OCI-LY7 (cell line): ENCODE data around the gene PTPRM. TPM values are rescaled to one million over a fixed set of nuclear protein-coding genes. Genes with fewer than 3 reads are reported as not detected.

Source experiments
- BruUV-seq: library from RNA; stranded (reverse); fragments of 400-500 nt; replicated peaks from 2 replicates; lab custom pipeline; 2021; lab: Mats Ljungman, UMichigan
- CTCF ChIA-PET: fragments of 300-600 bp; sonication (Branson Sonifier 250); formaldehyde crosslinking; loops from one replicate; lab custom pipeline; 2022; ENCODE audit warnings: antibody characterized with exemption; ENCODE audit not compliant: unreplicated experiment; lab: Charles Lee
- POLR2A ChIA-PET: fragments of 300-600 bp; sonication (Branson Sonifier 250); formaldehyde crosslinking; loops from one replicate; lab custom pipeline; 2022; ENCODE audit warnings: antibody characterized with exemption; lab: Charles Lee
- DNase-seq: peaks from one replicate; pipeline ENCODE4 v3.0.0-alpha.2; 2015; ENCODE audit warnings: low spot score
- H2AFZ ChIP-seq: fragments of 200-600 bp; sonication (generic), shearing (Covaris generic); 2 replicates; pipeline ENCODE4 v1.6.1; 2014; ENCODE audit warnings: mild to moderate bottlenecking, antibody characterized with exemption, low read length, moderate library complexity
- H3K27ac ChIP-seq: fragments of 200-600 bp; sonication (generic); 2 replicates; pipeline ENCODE4 v1.5.1; 2014; ENCODE audit warnings: mixed run types, low read depth, mild to moderate bottlenecking, moderate library complexity, low read length, inconsistent platforms; ENCODE audit not compliant: poor library complexity, severe bottlenecking
- H3K36me3 ChIP-seq: fragments of 200-600 bp; sonication (generic); 2 replicates; pipeline ENCODE4 v1.6.1; 2014; ENCODE audit warnings: mild to moderate bottlenecking, antibody characterized with exemption, low read length, moderate library complexity, mixed read lengths; ENCODE audit not compliant: insufficient read depth
- H3K4me1 ChIP-seq: fragments of 200-600 bp; sonication (generic); 2 replicates; pipeline ENCODE4 v1.5.1; 2014; ENCODE audit warnings: mild to moderate bottlenecking, low read length; ENCODE audit not compliant: insufficient read depth, poor library complexity, severe bottlenecking
- H3K4me2 ChIP-seq: fragments of 200-600 bp; sonication (generic); 2 replicates; pipeline ENCODE4 v1.6.1; 2014; ENCODE audit warnings: mild to moderate bottlenecking, low read length
- H3K4me3 ChIP-seq: fragments of 200-600 bp; sonication (generic); 2 replicates; pipeline ENCODE4 v1.5.1; 2014; ENCODE audit warnings: mild to moderate bottlenecking, low read depth, low read length; ENCODE audit not compliant: poor library complexity, severe bottlenecking
- H3K79me2 ChIP-seq: fragments of 200-600 bp; sonication (generic); 2 replicates; pipeline ENCODE4 v1.6.1; 2016; ENCODE audit warnings: low read depth, mild to moderate bottlenecking, low read length, moderate library complexity, mixed read lengths; ENCODE audit not compliant: insufficient read depth
- H3K9me2 ChIP-seq: fragments of 200-600 bp; sonication (generic); 2 replicates; pipeline ENCODE4 v1.6.1; 2016; ENCODE audit warnings: mild to moderate bottlenecking, low read length, mixed read lengths; ENCODE audit not compliant: insufficient read depth
- H3K9me3 ChIP-seq: fragments of 200-600 bp; sonication (generic); 2 replicates; pipeline ENCODE4 v1.6.1; 2014; ENCODE audit warnings: mild to moderate bottlenecking, mixed run types, low read length, mixed read lengths
- H4K20me1 ChIP-seq: fragments of 200-600 bp; sonication (generic); 2 replicates; pipeline ENCODE4 v1.6.1; 2014; ENCODE audit warnings: mild to moderate bottlenecking, antibody characterized with exemption, low read length, moderate library complexity, mixed read lengths; ENCODE audit not compliant: insufficient read depth
- EZH2phosphoT487 ChIP-seq: fragments of 200-600 bp; sonication (generic); IDR thresholded peaks from 2 replicates; pipeline ENCODE4 v1.6.1; 2018; ENCODE audit warnings: low read depth, borderline replicate concordance, mild to moderate bottlenecking, mixed run types, antibody characterized with exemption, low read length, moderate library complexity, mixed read lengths
- intact Hi-C: fragments of 100-400 bp; cut with micrococcal nuclease; formaldehyde crosslinking; loops from one replicate; pipeline ENCODE4 v1.10.0; 2022; ENCODE audit not compliant: unreplicated experiment
- total RNA-seq, 2 experiments: library from RNA; depleted of rRNA in 1 of 2; stranded (reverse); fragments of >200 nt in 1 of 2; shearing (Covaris generic) in 1 of 2; gene quantifications; 2 replicates each; pipeline ENCODE4 v1.2.3, GENCODE V29; 2014 to 2022
- TF ChIP-seq, protein P1 (sequence below): fragments of 200-600 bp; sonication (generic); conservative IDR thresholded peaks from 2 replicates; pipeline ENCODE4 v1.5.1; 2014; ENCODE audit warnings: mild to moderate bottlenecking, antibody characterized with exemption, low read length, moderate library complexity, mixed read lengths

The PTPRM gene
- total RNA-seq, 2 experiments from 2014 or later = not detected

DNA sequence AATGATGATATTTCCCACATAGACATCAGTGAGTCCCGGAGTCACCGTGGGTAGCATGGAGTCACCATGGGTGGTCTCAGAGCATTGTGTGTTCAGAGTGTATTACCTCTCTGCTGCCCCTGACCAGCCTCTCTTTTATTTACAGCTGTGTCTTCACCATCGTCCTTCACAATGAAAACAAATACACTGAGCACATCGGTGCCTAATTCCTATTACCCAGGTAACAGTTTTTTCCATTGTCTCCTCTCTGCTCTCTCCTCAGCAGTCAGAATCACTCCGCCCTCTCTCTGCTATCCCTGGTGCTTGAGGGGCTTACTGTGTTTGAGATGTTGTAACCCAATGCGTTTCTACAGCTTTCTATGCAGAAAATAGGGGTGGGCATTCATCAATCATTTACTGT is 680.6 kb downstream of the PTPRM start:
- no peak for TF ChIP-seq EZH2phosphoT487
- TF ChIP-seq, protein P1, sequence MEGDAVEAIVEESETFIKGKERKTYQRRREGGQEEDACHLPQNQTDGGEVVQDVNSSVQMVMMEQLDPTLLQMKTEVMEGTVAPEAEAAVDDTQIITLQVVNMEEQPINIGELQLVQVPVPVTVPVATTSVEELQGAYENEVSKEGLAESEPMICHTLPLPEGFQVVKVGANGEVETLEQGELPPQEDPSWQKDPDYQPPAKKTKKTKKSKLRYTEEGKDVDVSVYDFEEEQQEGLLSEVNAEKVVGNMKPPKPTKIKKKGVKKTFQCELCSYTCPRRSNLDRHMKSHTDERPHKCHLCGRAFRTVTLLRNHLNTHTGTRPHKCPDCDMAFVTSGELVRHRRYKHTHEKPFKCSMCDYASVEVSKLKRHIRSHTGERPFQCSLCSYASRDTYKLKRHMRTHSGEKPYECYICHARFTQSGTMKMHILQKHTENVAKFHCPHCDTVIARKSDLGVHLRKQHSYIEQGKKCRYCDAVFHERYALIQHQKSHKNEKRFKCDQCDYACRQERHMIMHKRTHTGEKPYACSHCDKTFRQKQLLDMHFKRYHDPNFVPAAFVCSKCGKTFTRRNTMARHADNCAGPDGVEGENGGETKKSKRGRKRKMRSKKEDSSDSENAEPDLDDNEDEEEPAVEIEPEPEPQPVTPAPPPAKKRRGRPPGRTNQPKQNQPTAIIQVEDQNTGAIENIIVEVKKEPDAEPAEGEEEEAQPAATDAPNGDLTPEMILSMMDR = no peak
- H3K36me3 ChIP-seq = no peaks in the 10 kb centered on the region
- no peak overlapping the region for H3K27ac ChIP-seq
- CTCF ChIA-PET = no interaction called here
- no peaks in the 10 kb centered on the region for H3K79me2 ChIP-seq
- H3K9me3 ChIP-seq = no peaks in the 10 kb centered on the region
- no peak for DNase-seq
- H3K4me2 ChIP-seq = no peak overlapping the region
- no peaks in the 10 kb centered on the region for H3K9me2 ChIP-seq
- no peak overlapping the region for H2AFZ ChIP-seq
- no peak overlapping the region for H3K4me3 ChIP-seq
- POLR2A ChIA-PET = no interaction called here
- H4K20me1 ChIP-seq = no peaks in the 10 kb centered on the region
- BruUV-seq = no TSS peak
- intact Hi-C loops = no loop called here
- no peaks in the 10 kb centered on the region for H3K4me1 ChIP-seq

DNA sequence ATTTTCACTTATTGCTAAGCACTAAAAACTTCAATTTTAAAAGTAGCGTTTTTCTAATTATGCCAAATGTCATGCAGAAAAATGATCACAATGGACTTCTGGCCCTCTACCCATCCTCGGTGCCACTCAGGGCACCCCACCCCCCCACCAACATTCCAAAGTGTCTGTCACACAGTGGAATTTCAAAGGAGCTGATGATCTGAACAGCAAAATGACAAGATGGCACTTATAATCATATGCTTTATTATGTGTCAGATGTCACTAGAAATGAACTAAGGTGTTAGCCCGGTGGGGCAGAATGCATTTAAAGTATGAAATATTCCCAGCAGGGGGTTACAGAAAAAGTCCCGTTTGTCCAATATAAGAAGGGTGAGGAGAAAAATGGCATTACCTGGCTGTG is 681.5 kb downstream of the PTPRM start:
- ChIA-PET CTCF (no interaction called here), POLR2A (no interaction called here)
- intact Hi-C loops = no loop called here
- H3K9me2 ChIP-seq = no peaks in the 10 kb centered on the region
- H3K4me3 ChIP-seq = no peak overlapping the region
- no peak for DNase-seq
- no peak overlapping the region for H3K4me2 ChIP-seq
- H3K79me2 ChIP-seq = no peaks in the 10 kb centered on the region
- no peak overlapping the region for H3K27ac ChIP-seq
- no TSS peak for BruUV-seq
- H3K4me1 ChIP-seq = no peaks in the 10 kb centered on the region
- H4K20me1 ChIP-seq = no peaks in the 10 kb centered on the region
- no peaks in the 10 kb centered on the region for H3K9me3 ChIP-seq
- H2AFZ ChIP-seq = no peak overlapping the region
- TF ChIP-seq EZH2phosphoT487 = no peak
- TF ChIP-seq, protein P1 = no peak
- no peaks in the 10 kb centered on the region for H3K36me3 ChIP-seq

DNA sequence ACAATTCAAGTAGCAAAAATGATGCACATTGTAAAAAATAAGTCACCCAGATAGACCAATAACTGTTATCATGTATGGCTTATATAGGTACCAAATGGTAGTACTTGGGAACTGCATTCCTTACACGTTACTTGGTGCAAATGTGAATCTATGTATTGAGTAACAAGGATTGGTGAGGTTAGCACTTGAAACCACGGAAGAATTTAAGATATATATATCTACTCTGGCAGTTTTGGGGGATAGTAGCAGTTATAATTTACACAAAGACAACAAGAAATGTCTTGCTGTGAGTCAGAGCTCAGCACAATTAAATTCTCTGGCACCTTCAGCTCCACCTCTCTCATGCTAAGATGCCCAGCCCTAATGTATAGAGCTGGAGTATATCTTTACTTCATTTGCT is 682.7 kb downstream of the PTPRM start:
- no peak for DNase-seq
- Histone ChIP-seq H3K36me3 (no peaks in the 10 kb centered on the region), H3K4me1 (no peaks in the 10 kb centered on the region), H4K20me1 (no peaks in the 10 kb centered on the region), H3K79me2 (no peaks in the 10 kb centered on the region), H3K9me3 (no peaks in the 10 kb centered on the region), H3K4me2 (no peak overlapping the region), H2AFZ (no peak overlapping the region), H3K9me2 (no peaks in the 10 kb centered on the region), H3K4me3 (no peak overlapping the region), H3K27ac (no peak overlapping the region)
- ChIA-PET CTCF (no interaction called here), POLR2A (interaction anchor here (0.7 to 1.0 kb wide), 2 partner anchors 8 to 11 kb away, joined by 3 read pairs; no protein-coding TSS in a partner anchor)
- no TSS peak for BruUV-seq
- intact Hi-C loops = no loop called here
- TF ChIP-seq EZH2phosphoT487 = no peak
- TF ChIP-seq, protein P1 = no peak
